Measurements from ENCODE around the gene BABAM2. TPM values are rescaled to one million over a fixed set of nuclear protein-coding genes. Genes with fewer than 3 reads are reported as not detected.

BABAM2 gene
- total and polyA plus RNA-seq, 10 of the 15 experiments (the other 5 are each of a cell fraction or from before 2014, with no cell fraction given), result 30.7 to 59.9 (median 44.5) TPM

DNA sequence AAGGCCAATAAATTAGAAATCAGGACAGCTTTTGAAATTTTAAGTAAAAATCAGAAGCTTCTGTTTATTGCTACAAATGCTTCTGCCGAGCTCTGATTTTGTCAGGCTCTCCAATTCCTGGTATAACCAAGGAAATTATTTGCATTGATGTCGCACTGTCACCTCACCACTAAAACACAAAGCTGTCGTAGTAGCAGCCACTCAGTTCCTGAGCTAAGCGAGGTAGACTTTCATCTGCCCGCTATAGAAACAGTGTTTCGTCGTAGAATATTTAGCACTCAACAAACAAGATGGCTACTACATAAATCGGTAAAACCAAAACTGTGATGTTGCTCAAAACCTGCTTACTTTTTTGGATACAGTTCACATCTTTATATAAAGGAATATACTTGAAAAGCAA, 360.8 kb downstream of the BABAM2 start:
- H3K79me2 ChIP-seq (ENCODE audit: control insufficient read depth, insufficient read depth, low read length), result no peaks in the 10 kb centered on the region
- RAD21 ChIA-PET (ENCODE audit: unreplicated experiment), result no interaction called here
- H3K9me3 ChIP-seq (replicated peaks; ENCODE audit: control insufficient read depth, insufficient read depth, low read length), result no peaks in the 10 kb centered on the region
- CTCF ChIA-PET, result interaction anchor here (1.2 kb wide), 1 partner anchor 12 kb away, joined by 4 read pairs; no protein-coding TSS in a partner anchor
- no TSS peak for BruUV-seq (replicated peaks)
- no peak overlapping the region for H3K4me2 ChIP-seq (ENCODE audit: control insufficient read depth, insufficient read depth)
- no peak for TF ChIP-seq BHLHE40 (IDR thresholded peaks at IDR 0.05; ENCODE audit: borderline replicate concordance in 1 of 2, low read depth in 2 of 2, low read length in 1 of 2)
- TF ChIP-seq, protein P1, sequence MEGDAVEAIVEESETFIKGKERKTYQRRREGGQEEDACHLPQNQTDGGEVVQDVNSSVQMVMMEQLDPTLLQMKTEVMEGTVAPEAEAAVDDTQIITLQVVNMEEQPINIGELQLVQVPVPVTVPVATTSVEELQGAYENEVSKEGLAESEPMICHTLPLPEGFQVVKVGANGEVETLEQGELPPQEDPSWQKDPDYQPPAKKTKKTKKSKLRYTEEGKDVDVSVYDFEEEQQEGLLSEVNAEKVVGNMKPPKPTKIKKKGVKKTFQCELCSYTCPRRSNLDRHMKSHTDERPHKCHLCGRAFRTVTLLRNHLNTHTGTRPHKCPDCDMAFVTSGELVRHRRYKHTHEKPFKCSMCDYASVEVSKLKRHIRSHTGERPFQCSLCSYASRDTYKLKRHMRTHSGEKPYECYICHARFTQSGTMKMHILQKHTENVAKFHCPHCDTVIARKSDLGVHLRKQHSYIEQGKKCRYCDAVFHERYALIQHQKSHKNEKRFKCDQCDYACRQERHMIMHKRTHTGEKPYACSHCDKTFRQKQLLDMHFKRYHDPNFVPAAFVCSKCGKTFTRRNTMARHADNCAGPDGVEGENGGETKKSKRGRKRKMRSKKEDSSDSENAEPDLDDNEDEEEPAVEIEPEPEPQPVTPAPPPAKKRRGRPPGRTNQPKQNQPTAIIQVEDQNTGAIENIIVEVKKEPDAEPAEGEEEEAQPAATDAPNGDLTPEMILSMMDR (IDR thresholded peaks at IDR 0.05 in 2 of 3, conservative IDR thresholded peaks at IDR 0.05 in 1 of 3; ENCODE audit: control insufficient read depth in 2 of 3, extremely low read depth in 1 of 3, insufficient read depth in 1 of 3, low read depth in 3 of 3, low read length in 3 of 3), result no peak
- no peak for TF ChIP-seq ZBTB11 (CRISPR knock-in tag; IDR thresholded peaks at IDR 0.05)
- TF ChIP-seq RUNX3 (IDR thresholded peaks at IDR 0.05; ENCODE audit: low read length), result no peak
- no peak for TF ChIP-seq NR2C1 (IDR thresholded peaks at IDR 0.05)
- no peak for TF ChIP-seq ZNF217 (IDR thresholded peaks at IDR 0.05)
- no peak for TF ChIP-seq ZBED1 (IDR thresholded peaks at IDR 0.05; ENCODE audit: borderline replicate concordance)
- TF ChIP-seq SREBF2 (IDR thresholded peaks at IDR 0.05; ENCODE audit: low read length), result no peak
- TF ChIP-seq HDAC6 (IDR thresholded peaks at IDR 0.05; ENCODE audit: unreplicated experiment), result no peak
- no peak for TF ChIP-seq WRNIP1 (IDR thresholded peaks at IDR 0.05; ENCODE audit: borderline replicate concordance, low read depth, low read length)
- TF ChIP-seq CHD4 (IDR thresholded peaks at IDR 0.05), result no peak
- no peak for TF ChIP-seq ZSCAN29 (IDR thresholded peaks at IDR 0.05)
- TF ChIP-seq, protein P2, sequence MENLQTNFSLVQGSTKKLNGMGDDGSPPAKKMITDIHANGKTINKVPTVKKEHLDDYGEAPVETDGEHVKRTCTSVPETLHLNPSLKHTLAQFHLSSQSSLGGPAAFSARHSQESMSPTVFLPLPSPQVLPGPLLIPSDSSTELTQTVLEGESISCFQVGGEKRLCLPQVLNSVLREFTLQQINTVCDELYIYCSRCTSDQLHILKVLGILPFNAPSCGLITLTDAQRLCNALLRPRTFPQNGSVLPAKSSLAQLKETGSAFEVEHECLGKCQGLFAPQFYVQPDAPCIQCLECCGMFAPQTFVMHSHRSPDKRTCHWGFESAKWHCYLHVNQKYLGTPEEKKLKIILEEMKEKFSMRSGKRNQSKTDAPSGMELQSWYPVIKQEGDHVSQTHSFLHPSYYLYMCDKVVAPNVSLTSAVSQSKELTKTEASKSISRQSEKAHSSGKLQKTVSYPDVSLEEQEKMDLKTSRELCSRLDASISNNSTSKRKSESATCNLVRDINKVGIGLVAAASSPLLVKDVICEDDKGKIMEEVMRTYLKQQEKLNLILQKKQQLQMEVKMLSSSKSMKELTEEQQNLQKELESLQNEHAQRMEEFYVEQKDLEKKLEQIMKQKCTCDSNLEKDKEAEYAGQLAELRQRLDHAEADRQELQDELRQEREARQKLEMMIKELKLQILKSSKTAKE (IDR thresholded peaks at IDR 0.05; ENCODE audit: low read depth, poor library complexity, severe bottlenecking), result no peak
- no peak for TF ChIP-seq FOXK2 (IDR thresholded peaks at IDR 0.05)
- no peak for TF ChIP-seq ZNF622 (IDR thresholded peaks at IDR 0.05)
- no peak for TF ChIP-seq BRCA1 (IDR thresholded peaks at IDR 0.05; ENCODE audit: low read depth, low read length)
- TF ChIP-seq, protein P3, sequence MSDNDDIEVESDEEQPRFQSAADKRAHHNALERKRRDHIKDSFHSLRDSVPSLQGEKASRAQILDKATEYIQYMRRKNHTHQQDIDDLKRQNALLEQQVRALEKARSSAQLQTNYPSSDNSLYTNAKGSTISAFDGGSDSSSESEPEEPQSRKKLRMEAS (IDR thresholded peaks at IDR 0.05; ENCODE audit: low read depth, low read length), result no peak
- TF ChIP-seq TCF7 (IDR thresholded peaks at IDR 0.05; ENCODE audit: borderline replicate concordance), result no peak
- TF ChIP-seq CREM (IDR thresholded peaks at IDR 0.05; ENCODE audit: low read depth), result no peak
- no peak for TF ChIP-seq HDGF (IDR thresholded peaks at IDR 0.05)
- SMC1A ChIA-PET (ENCODE audit: uncharacterized antibody, unreplicated experiment), result interaction anchor here (1.5 kb wide), 1 partner anchor 24 kb away, joined by 3 read pairs; no protein-coding TSS in a partner anchor
- in situ Hi-C loops (cut with MboI) (no loop called here), intact Hi-C loops (cut with micrococcal nuclease; ENCODE audit: unreplicated experiment) (no loop called here)
- FAIRE-seq (peak; percentile 62), ATAC-seq (no peak), DNase-seq (ENCODE audit: low read depth, low spot score) (no peak)
- no peak overlapping the region for H3K9ac ChIP-seq (ENCODE audit: control insufficient read depth, insufficient read depth, low read length)
- POLR2A ChIA-PET, result no interaction called here
- no peaks in the 10 kb centered on the region for H3K36me3 ChIP-seq (ENCODE audit: control insufficient read depth in 2 of 2, insufficient read depth in 2 of 2, low read length in 1 of 2)
- peaks cover 7% of the 10 kb centered on the region; the same call in 1 of the 2 replicates for H3K4me1 ChIP-seq (ENCODE audit: control insufficient read depth, insufficient read depth, low read length)
- H2AFZ ChIP-seq (ENCODE audit: control insufficient read depth, low read depth, low read length), result no peak overlapping the region
- H3K27me3 ChIP-seq (replicated peaks in 1 of 2; ENCODE audit: control insufficient read depth in 2 of 2, insufficient read depth in 2 of 2, low read length in 1 of 2), result no peaks in the 10 kb centered on the region
- 73% methylated on average over 8 of the region's 8 CpGs for WGBS (ENCODE audit: insufficient coverage, insufficient replicate concordance, low lambda C conversion rate, missing lambda C conversion rate)
- no peak overlapping the region for H3K27ac ChIP-seq (ENCODE audit: control insufficient read depth, insufficient read depth)
- no peaks in the 10 kb centered on the region for H4K20me1 ChIP-seq (ENCODE audit: control insufficient read depth, insufficient read depth)
- H3K4me3 ChIP-seq, result no peak overlapping the region
